Measurements from ENCODE around the gene SYNPO2. TPM values are rescaled to one million over a fixed set of nuclear protein-coding genes. Genes with fewer than 3 reads are reported as not detected.

The SYNPO2 gene
- total RNA-seq, 1 experiment from 2014 or later: 0.93 TPM

GRCh38 chr4:119040694-119041185 lies 152.1 kb downstream of the SYNPO2 start:
- POLR2A ChIA-PET: interaction anchor here (1.1 to 2.0 kb wide), 2 partner anchors 172 to 259 kb away, joined by 3 to 11 read pairs; partner anchors contain the start of gene USP53
- ATAC-seq (no peak), DNase-seq (ENCODE audit: low read depth, low spot score) (no peak)
- H3K4me3 ChIP-seq (replicated peaks in 1 of 2; ENCODE audit: low read depth in 1 of 2, low read length in 2 of 2): no peak overlapping the region
- no peaks in the 10 kb centered on the region for H3K27me3 ChIP-seq (ENCODE audit: insufficient read depth, low read length)
- H3K9ac ChIP-seq (ENCODE audit: low read length): no peak overlapping the region
- H3K27ac ChIP-seq (ENCODE audit: low read depth, low read length): no peak overlapping the region
- BruUV-seq (replicated peaks): no TSS peak
- H2AFZ ChIP-seq (ENCODE audit: low read depth, low read length, poor library complexity, severe bottlenecking): no peak overlapping the region
- CTCF ChIA-PET: interaction anchor here (0.8 to 5.5 kb wide), 7 partner anchors 9 to 1015 kb away, joined by 3 to 37 read pairs (median 3); partner anchors contain the start of gene USP53
- H3K79me2 ChIP-seq (ENCODE audit: insufficient read depth, low read length): no peaks in the 10 kb centered on the region
- H3K4me2 ChIP-seq (ENCODE audit: low read length): no peak overlapping the region
- no peaks in the 10 kb centered on the region for H3K9me3 ChIP-seq (ENCODE audit: control insufficient read depth in 1 of 2, insufficient read depth in 1 of 2, low read depth in 1 of 2, low read length in 2 of 2)
- RAD21 ChIA-PET (ENCODE audit: low non-redundant PET in 1 of 2, low total read pairs in 2 of 2, uncharacterized antibody in 2 of 2, unreplicated experiment in 2 of 2): interaction anchor here (0.7 to 1.6 kb wide), 2 partner anchors 67 to 450 kb away, joined by 3 to 5 read pairs; no protein-coding TSS in a partner anchor
- no peaks in the 10 kb centered on the region for H4K20me1 ChIP-seq (ENCODE audit: insufficient read depth)
- H3K4me1 ChIP-seq (ENCODE audit: control insufficient read depth in 1 of 2, insufficient read depth in 2 of 2, low read length in 2 of 2): peaks cover 0 to 6% of the 10 kb centered on the region in 2 experiments; a peak in 1 of 4 replicates
- intact Hi-C loops (cut with micrococcal nuclease): loop anchor here (5.0 kb wide), 1 partner anchor 58 kb away; no protein-coding TSS in a partner anchor
- TF ChIP-seq EZH2phosphoT487 (IDR thresholded peaks at IDR 0.05; ENCODE audit: borderline replicate concordance): no peak
- no peak for TF ChIP-seq EGR1 (IDR thresholded peaks at IDR 0.05; ENCODE audit: low read depth)
- no peak for TF ChIP-seq CEBPB (IDR thresholded peaks at IDR 0.05; ENCODE audit: low read depth)
- no peak for TF ChIP-seq RAD21 (IDR thresholded peaks at IDR 0.05; ENCODE audit: low read depth)
- TF ChIP-seq ZFX (IDR thresholded peaks at IDR 0.05): no peak
- no peak for TF ChIP-seq ELF1 (IDR thresholded peaks at IDR 0.05; ENCODE audit: borderline replicate concordance, low read depth)
- no peaks in the 10 kb centered on the region for H3K36me3 ChIP-seq (ENCODE audit: control insufficient read depth in 1 of 2, insufficient read depth in 2 of 2, low read length in 2 of 2)
- no peaks in the 10 kb centered on the region for H3K9me2 ChIP-seq (ENCODE audit: insufficient read depth)

DNA sequence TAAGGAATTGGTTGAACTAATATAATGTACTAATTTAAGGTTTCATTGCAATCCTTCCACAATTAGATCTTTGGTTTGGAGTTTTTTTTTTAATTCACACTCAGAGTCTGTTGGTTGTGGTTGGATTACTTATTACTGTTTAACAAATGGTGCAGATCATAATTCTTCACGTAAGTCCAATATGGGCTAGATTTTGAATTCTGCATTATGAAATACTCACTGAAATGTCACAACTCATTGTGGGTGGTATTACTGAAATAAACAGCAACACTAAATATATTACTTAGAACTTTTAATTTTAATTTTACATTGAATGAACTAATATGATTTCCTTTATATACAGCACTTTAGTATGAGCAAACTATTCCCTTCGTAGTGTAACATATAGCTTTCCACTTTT lies 152.7 kb downstream of the SYNPO2 start:
- ChIA-PET CTCF (interaction anchor here (0.7 to 5.5 kb wide), 9 partner anchors 8 to 1015 kb away, joined by 3 to 37 read pairs (median 7); partner anchors contain the start of gene USP53), POLR2A (interaction anchor here (2.0 kb wide), 1 partner anchor 171 kb away, joined by 11 read pairs; the partner anchor contains the start of gene USP53), RAD21 (ENCODE audit: low non-redundant PET in 1 of 2, low total read pairs in 2 of 2, uncharacterized antibody in 2 of 2, unreplicated experiment in 2 of 2) (interaction anchor here in 1 of 2 experiments (1.6 kb wide), 1 partner anchor 449 kb away, joined by 3 read pairs; no protein-coding TSS in a partner anchor)
- intact Hi-C loops (cut with micrococcal nuclease): loop anchor here (5.0 kb wide), 1 partner anchor 59 kb away; no protein-coding TSS in a partner anchor
- Histone ChIP-seq H3K27me3 (ENCODE audit: insufficient read depth, low read length) (no peaks in the 10 kb centered on the region), H3K79me2 (ENCODE audit: insufficient read depth, low read length) (no peaks in the 10 kb centered on the region), H3K4me3 (replicated peaks in 1 of 2; ENCODE audit: low read depth in 1 of 2, low read length in 2 of 2) (no peak overlapping the region), H3K9ac (ENCODE audit: low read length) (no peak overlapping the region), H3K4me2 (ENCODE audit: low read length) (0 out of 2 replicates have a peak overlapping the region, but pooled peaks have one; percentile 25), H3K9me3 (ENCODE audit: control insufficient read depth in 1 of 2, insufficient read depth in 1 of 2, low read depth in 1 of 2, low read length in 2 of 2) (no peaks in the 10 kb centered on the region), H3K9me2 (ENCODE audit: insufficient read depth) (no peaks in the 10 kb centered on the region), H2AFZ (ENCODE audit: low read depth, low read length, poor library complexity, severe bottlenecking) (peak overlapping the region; percentile 66), H3K36me3 (ENCODE audit: control insufficient read depth in 1 of 2, insufficient read depth in 2 of 2, low read length in 2 of 2) (no peaks in the 10 kb centered on the region), H4K20me1 (ENCODE audit: insufficient read depth) (no peaks in the 10 kb centered on the region), H3K27ac (ENCODE audit: low read depth, low read length) (no peak overlapping the region), H3K4me1 (ENCODE audit: control insufficient read depth in 1 of 2, insufficient read depth in 2 of 2, low read length in 2 of 2) (no peaks in the 10 kb centered on the region; a peak in 1 of 4 replicates)
- no peak for DNase-seq (ENCODE audit: low read depth, low spot score)
- no peak for ATAC-seq
- TF ChIP-seq FOSL1 (IDR thresholded peaks at IDR 0.05; ENCODE audit: low read depth): no peak
- no peak for TF ChIP-seq YY1 (IDR thresholded peaks at IDR 0.05; ENCODE audit: extremely low read depth, insufficient replicate concordance, low read depth, low read length)
- no TSS peak for BruUV-seq (replicated peaks)
